ENCODE measurements around the gene TIGAR.

The TIGAR gene

DNA sequence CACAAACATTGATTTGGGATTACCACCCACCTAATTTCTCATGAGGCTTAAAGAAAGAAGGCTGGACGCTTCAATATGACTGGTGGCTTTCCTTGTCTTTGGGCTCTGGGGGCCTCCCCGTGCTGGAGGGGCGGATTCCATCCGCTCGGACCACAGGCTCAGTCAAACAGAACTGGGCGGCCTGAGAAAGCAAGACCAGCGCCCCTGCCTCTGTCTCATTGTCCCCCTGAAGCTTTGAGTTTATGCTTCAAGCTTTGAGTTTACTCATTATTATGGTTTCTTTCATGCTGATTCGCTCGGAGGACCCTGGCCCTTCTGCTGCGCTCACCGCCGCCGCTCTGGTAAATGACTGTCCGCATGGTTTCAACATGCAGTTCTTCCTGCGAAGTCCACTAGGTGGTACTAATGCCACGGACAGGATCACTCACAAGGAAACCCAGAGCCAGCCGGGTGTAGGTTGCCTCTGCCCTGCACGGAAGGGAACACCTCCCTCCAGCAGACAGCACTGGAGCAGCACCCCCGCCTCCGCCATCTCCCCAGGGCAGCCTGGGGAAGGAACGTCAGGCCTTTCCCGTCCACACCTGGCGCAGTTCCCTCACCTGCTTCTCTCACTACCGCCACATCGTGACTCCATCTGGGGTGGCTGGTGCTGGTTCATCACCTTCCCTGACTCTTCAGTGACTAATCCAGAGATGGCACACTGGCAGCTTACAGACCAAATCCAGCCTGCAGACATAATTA lies 13.2 kb upstream of the TIGAR start:
- DNase-seq = peak; percentile 66 to 78

DNA sequence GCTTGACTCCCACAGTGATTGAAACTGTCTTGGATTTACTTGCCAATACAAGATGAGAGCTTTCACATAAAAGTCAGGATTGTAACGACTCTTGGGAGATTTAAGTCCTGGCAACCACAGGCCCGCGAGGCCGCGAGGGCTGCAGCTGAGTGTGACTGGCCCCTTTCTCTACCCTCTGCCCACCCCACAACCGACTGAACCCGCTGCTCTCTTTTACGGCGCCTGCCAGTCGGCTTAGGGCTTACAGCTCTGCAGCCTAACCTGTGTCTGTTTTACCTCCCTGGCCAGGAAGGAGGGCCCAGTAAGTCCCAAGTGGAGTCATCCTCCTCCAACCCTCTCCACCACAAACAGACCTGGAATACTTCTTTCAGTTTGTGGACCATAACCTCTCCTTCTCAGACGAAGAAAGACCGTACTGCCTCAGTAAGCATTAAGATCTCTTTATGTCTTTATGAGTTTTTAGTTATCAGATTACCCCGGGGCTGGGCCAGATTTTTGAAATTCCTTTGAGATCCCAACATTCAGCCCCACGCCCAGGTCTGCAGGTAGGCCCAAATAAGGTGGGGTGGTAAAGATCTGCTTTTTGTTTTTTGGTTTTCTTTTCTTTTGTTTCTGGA lies 12.6 kb upstream of the TIGAR start:
- DNase-seq = no peak

DNA sequence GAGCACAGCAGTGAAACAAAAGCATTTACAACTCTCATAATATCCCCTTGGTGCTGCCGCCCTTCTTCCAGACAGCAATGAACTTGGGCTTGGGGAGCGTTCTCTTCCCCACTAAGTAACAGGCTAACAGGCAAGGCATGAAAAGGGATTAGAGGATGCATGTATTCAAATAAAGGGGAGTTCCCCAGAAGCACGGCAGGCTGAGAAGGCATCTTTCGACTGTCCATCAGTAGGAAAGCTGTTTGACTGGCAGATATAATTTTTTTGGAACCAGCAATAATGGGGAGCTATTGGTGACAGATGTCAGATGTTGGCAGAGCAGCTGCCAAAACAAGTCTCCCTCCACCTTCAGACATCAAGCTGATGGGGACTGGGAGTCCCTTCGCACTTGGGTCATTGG lies 9.2 kb upstream of the TIGAR start:
- DNase-seq = no peak

DNA sequence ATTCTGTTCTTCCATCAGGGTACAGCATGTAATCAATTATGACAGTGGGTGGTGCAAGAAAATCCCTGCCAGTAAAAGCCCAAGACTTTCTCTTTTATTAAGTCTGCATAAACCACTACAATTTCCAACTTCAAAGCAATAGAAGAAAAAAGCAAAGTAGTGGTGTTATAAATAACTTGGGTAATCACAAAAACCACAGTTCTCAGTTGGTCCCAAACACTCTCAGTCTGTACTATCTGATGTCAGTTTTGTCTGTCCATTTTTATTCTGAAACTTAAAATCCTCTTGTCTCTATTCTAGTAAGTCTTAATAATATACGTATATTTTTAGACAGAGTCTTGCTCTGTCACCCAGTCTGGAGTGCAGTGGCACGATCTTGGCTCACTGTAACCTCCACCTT lies 8.8 kb upstream of the TIGAR start:
- no peak for DNase-seq

DNA sequence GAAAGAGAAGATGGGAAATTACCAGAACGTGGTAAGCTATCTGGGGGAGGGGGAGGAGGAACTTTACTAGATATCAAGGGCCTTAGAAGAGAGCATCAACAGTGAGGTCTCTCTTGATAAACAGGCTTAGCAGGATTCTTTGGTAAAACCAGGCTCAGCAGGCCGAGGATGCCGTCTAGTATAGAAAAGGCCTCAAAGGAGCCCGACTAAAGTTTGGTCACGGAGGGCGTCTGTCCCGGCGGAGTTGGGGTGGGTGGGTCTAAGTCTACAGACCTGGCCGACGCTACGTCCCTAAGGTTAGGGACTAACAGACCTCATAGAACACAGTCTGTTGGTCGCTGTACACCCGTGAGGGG lies 538 bp upstream of the TIGAR start:
- no peak for DNase-seq

DNA sequence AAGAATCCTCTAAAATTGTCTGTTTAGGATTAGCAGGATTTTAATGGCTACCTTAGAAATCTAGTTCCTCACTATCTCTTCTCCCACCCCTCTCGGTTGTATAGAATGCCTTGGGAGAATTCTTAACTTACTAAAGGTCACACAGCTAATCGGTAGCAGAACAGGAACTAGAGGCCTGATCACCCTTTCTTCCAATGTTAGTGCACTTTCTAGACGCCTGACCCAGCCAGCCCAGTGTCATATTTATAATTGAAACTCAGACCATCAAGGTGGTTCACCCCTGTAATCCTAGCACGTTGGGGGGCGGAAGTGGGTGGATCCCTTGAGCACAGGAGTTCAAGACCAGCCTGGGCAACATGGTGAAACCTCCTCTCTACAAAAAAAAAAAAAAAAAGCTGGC lies 1.7 kb downstream of the TIGAR start:
- DNase-seq = no peak

DNA sequence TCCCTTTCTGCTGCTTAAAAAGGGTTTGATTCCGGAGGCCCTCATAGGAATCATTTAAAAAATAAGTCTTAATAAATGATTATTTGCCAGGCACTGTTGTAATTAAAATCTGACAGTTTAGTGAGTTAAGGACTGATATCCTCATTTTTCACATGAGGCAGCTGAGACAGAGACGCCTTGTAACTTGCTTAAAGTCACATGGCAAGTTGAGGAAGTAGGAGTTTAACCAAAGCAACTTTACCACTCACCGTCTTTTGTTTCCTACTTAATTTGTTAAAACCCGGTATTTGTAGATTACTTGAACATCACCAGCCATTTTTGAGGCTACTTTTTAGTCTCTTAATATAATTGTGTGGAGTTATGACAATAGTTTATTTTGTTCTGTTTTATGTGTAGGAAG lies 2.4 kb downstream of the TIGAR start:
- DNase-seq = no peak

DNA sequence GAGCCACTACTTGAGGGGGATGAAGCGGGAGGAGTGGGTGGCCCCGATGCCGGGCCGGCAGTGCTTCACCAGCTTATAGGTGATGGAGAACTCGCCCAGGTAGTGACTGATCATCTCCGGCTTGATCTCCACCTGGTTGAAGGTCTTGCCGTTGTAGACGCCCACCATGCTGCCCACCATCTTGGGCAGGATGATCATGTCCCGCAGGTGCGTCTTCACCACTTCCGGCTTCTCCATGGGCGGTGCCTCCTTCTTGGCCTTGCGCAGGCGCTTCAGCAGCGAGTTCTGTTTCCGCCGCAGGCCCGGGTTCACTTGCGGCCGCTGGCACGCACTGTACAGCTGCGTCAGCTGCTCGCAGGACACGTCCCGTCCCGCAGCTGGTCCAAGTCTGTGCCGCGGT lies 3.4 kb downstream of the TIGAR start:
- no peak for DNase-seq

DNA sequence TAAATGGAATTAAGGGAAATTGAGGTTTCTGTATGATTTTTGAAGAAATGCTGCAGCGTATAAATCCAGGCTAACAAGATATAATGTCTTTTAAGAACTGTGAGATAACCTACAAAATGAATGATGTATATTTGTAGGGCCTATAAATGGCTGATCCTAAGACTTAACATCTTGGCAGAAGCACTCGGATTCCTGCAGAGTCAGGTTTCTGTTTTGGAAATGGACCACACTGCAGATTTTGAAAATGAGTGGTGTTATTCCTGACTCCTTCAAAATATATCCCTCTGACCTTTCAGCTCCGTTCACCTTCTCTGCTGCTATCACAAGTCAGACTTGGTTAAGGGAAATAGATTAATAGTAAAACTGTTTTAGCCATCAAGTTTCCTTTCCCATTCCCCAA lies 5.0 kb downstream of the TIGAR start:
- DNase-seq = no peak

DNA sequence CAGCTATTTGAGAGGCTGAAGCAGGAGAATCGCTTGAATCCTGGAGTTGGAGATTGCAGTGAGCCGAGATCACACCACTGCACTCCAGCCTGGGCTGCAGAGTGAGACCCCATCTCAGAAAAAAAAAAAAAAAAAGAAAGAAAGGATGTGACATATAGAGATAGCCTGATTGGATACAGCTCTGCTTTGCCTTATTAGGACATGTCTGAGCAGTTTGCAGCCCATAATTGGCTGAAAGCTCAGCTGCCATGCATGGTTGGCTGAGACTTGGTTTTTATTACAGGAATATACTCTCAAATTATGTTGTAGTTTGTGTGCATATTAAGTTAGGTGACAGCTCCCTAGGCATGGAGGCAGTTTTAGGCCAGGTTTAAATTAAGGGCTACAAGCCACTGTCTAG lies 6.3 kb downstream of the TIGAR start:
- no peak for DNase-seq

DNA sequence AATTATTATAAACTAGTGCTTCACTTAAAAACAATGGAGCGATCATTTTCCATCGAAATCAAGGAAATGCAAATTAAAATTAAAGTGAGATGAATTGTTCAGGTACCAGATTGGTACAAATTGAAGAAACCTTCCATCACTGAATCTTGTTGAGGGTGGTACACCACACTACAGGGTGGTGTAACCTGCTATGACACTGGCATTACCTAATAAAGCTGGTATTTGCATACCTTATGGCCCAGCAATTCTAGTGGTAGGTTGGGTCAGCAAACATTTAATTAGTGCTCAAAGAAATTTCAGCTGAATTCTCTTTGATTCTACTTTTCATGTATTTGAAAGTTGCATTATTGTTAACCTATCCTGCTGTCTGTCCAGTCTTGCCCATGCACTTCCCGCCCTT lies 9.2 kb downstream of the TIGAR start:
- no peak for DNase-seq

DNA sequence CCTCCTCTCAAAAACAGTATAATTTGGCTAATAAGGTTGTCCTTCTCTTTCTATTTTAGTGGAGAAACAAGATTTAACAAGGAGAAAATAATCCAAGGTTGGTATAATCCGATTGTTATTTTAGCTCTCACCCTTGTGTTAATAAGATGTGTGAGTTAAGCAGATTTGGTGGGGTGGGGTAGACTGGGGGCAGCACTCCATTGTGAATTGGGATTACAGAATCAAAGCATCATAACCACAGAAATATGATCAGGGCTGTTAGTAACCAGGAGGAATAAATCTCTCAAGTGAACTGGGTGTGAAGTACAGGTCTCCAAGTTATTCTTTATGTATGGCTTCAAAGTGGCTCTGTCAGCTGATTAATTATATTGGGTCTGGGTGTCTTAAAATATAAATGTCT lies 10.2 kb downstream of the TIGAR start:
- DNase-seq = no peak

DNA sequence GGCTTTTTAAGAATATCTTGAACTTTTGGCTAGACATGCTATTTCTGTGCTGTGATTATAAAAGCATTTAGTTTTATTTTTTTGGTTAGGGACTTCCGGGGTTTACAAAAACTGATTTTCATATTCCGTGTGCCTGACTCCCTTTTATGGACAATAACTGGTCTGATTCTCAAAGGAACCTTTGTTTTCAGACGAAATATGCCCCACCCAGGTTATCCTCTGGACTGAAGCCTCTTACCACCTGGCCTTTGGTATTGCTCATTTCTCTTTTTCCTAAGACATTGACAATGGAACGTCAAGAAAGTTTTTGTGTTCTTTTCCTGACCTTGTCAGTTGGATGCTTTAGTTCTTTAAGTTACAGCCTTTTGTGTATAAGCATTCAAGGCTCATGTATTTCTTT lies 10.8 kb downstream of the TIGAR start:
- DNase-seq = no peak

DNA sequence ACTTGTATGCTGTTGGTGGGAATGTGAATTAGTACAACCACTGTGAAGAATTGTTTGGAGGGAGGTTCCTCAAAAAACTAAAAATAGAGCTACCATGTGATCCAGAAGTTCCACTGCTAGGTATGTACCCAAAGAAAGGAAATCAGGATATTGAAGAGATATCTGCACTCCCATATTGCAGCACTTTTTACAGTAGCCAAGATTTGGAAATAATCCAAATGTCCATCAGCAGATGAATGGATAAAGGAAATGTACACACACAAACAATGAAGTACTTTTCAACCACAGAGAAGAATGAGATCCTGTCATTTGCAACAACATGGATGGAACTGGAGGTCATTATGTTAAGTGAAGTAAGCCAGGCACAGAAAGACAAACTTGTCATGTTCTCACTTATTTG lies 25.9 kb downstream of the TIGAR start:
- no peak for DNase-seq

DNA sequence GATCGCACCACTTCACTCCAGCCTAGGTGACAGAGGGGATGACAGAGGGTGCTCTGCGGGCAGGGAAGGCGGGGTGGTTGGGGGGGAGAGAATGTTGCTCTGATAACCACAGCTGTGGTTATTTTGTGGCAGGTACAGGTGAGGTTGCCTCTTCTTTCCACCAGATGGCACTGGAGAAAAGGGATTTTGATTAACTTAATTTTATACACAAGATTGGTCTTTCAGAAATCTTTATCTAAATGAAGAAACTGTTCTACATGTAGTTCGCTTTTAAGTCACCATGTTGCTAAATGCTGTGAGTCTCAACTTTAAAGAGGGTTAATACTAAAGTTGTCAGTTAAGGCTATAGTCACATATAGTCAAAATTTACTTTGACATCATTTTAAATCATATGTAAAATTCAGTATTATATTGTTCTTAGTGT lies 32.8 kb downstream of the TIGAR start:
- no peak for DNase-seq

DNA sequence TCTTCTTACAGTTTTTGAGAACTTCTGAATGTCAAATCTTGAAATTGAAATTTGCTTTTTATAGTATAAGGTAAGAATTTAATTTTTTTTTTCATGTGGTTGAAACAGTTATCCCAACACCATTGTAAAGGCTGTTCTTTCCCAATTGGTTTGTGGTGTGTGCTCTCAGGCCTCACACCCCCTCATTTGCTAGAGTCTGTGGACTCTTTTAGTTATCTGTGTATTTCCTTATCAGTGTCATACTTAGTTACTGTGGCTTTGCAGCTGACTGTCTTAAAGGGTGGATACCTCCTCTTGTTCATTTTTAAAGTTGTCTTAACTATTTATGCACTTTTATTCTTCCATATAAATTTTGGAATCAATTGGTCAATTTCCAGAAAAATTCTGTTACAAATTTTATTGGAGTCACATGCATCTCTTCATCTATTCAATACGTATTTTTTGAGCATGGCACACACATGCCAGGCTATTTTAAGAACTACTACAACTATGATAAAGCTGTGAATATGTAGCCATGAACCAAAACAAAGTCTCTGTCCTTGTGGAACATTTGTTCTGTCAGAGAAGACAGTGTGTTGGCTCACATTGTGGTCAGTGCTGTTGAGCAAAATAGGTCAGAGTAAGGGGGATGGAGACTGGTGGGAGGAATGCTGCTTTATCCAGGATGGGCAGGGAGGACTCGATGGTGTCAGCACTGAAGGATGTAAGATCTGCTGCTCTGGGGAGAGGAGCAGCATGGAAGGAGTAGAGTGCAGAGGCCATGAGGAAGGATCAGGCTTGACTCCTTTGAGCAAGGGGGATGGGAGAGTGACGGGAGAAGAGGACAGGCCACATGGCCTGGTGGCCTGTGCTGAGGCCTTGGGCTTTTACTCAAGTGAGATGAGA lies 34.4 kb downstream of the TIGAR start:
- no peak for DNase-seq

DNA sequence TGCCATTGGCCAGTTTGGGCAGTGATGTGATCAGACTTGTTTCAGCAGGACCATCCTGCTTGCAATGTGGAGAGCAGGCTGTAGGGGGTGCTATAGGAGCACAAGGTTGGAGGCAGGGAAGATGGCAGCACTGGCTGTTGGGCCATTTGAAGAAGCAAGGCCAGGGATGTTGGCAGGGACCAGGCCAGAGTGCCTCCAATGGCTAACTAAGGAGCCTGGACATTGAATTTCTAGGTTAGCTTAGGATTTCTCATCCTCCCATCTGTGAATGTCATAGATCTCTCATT lies 35.0 kb downstream of the TIGAR start:
- DNase-seq = peak; percentile 47 to 60

DNA sequence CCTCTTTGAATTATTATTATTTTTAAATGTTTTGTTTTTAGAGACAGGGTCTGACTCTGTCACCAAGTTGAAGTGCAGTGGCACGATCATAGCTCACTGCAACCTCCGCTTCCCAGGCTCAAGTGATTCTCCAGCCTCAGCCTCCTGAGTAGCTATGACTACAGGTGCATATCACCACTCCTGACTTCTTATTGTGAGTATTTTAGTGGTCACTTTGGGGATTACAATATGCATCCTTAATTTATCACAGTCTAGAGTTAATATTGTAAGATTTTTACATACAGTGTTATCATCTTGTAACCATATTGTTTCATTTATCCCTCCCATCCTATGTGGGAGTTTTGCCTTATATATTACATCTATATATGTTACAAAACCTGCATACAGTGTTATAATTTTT lies 45.1 kb downstream of the TIGAR start:
- DNase-seq = no peak

DNA sequence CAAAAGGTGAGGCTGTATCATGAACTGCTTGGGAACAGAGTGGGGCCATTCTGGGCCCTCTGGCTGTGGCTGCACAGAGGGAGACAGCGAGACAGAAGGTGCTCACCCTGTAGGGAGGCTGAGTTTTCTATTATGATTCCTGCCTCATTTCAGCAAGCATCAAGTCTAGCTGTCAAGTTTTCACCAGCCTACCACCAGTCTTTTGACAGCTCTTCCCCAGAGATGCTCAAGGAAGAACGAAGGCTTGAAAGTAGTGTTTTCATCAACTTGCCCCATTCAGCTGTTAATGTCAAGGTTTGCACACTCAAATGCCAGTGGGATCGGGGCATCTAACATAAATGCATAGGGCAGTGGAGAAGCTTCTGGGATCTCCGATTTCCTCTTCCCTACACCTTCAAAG lies 48.5 kb downstream of the TIGAR start:
- no peak for DNase-seq

DNA sequence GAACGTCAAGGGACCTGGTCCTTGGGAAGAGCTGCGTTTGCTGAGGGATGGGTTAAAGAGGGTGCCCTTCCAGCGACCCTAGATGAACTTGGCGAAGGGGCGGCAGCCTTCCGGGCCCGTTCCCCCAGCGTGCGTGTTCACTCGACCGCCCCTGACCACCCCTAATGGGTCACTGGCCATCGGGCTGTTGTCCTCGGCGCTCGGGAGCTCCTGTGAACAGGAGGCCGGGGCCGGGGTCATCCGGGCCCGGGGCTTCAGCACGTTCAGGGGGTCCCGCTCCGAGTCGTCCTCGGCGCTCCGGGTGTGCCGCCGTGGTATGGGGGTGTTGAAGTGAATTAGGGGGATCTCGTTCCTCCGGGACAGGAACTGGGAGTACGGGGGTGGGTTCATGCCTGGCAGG lies 49.3 kb downstream of the TIGAR start:
- no peak for DNase-seq

DNA sequence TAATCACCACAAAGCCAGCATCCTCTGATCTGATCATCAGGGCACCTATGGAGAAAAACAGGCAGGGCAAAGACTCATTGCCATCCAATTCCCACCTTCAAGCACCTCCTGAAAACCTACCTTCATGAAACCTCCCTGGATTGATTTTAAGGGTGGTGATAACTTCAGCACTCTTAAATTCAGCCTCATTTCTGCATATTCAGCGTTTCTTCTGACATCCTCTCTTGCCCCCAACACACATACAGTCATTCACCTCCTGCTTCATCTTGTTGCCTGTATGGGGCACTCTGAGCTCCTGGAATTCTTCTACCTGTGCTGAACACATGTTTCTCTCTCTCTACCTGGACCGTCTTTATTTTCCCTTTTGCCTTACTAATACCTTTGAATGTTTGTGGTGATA lies 51.6 kb downstream of the TIGAR start:
- DNase-seq = no peak

DNA sequence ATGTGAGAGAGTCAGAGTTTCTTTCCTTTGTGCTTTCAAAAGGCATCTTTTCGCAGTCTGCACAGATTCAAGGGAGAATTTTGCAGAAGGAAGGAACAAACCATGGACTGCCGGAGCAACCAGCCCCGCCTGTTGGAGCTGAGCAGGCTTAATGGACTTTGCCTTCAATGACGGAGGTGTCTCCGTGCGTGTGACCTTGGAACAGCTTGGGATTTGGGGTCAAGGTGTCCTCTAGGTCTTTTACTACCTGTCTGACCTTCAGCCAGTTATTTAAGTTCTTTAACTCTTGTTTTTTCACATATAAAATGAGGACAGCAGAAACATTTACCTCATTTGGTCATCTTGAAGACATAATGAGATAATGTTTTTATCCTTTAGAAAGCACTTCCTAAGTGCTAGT lies 54.4 kb downstream of the TIGAR start:
- DNase-seq = no peak

DNA sequence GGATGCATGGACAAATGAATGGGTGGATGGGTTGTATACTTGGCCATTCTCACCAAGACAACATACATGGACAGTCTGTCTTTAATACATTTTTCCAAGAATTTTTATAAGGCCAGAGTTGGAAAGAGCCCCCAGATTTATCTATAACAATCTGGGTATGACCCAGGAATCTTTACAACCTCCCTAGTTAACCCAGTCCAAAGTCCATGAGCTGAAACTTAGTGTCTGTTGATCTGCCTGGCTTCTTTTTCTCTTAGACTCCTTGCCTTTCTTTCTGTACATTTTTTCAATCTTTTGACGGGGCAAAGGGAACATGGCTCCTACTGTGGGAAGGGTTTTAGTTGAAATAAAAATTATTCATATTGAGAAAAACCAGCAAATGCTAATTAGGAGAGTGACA lies 57.8 kb downstream of the TIGAR start:
- DNase-seq = no peak

DNA sequence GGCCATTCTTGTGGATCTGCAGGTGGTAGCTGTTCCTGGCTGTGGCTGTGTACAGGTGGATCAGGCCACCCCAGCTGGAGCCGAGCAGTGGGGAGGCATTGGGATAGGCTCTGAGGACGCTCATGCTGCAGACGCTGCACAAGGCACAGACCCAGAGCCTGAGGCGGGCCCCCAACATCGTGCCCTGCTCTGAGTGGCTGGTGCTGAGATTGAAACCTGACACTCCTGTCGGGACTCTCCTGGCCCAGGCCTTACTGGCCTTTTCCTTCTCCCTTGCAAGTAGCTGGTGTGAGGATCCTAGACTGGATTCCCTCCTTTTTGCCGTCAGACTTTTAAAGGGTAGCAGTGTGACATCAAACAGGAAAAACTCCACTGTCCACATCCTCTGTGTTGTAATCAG lies 58.4 kb downstream of the TIGAR start, which contains the start of gene FGF23:
FGF23 (minus strand) TSS at position 308 of the 400 bp plus-strand sequence; CDS start at position 178, 130 bp downstream.
- no peak for DNase-seq

Data from NCI-H1930 (cell line).